K562 (cell line): ENCODE data around the gene RTP3. TPM values are rescaled to one million over a fixed set of nuclear protein-coding genes. Genes with fewer than 3 reads are reported as not detected.

Experiments used
- ATAC-seq: fragments of 200-7000 bp; cut with Tn5 transposase; 3 replicates; pipeline ENCODE4 v1.9.1; 2020; ENCODE audit warnings: moderate library complexity
- BruUV-seq: library from RNA; stranded (reverse); fragments of 400-500 nt; replicated peaks from 2 replicates; lab custom pipeline; 2021; lab: Mats Ljungman, UMichigan
- CTCF ChIA-PET: fragments of 300-600 bp; formaldehyde crosslinking; extraction: SDS; loops from one replicate; lab custom pipeline; 2021; ENCODE audit warnings: low intra/inter-chr PET ratio; lab: Yijun Ruan, JAX
- POLR2A ChIA-PET: fragments of 300-600, 350-650 bp; sonication (Branson Sonifier 250); formaldehyde crosslinking; extraction: SDS; loops from one replicate; lab custom pipeline; 2021; ENCODE audit warnings: antibody characterized with exemption, inconsistent platforms; lab: Yijun Ruan, JAX
- DNase-seq, 4 experiments: peaks; one replicate each; pipeline versions ENCODE4 v3.0.0 to v3.0.0-alpha.2; 2011 to 2018; ENCODE audit warnings: low spot score in 3 of 4, mixed read lengths in 3 of 4; ENCODE audit errors: extremely low read depth in 1 of 4
- FAIRE-seq: peaks from 2 replicates; lab custom pipeline; 2011; peaks lifted over from hg19 to GRCh38; lab: Jason Lieb, UNC
- H2AFZ ChIP-seq: 2 replicates; pipeline ENCODE4 v1.6.0; 2011; ENCODE audit warnings: low read depth, low read length, control low read depth, inconsistent platforms
- H3K27ac ChIP-seq: fragments of 200-600 bp; 3 replicates; pipeline ENCODE4 v1.8.0; 2011; ENCODE audit warnings: low read depth, mild to moderate bottlenecking, control low read depth, inconsistent platforms, low read length, moderate library complexity, mixed read lengths; ENCODE audit errors: extremely low read depth
- H3K27me3 ChIP-seq, 2 experiments: fragments of 300-600 bp in 1 of 2; 2 replicates in 1 of 2; 3 replicates in 1 of 2; pipeline versions ENCODE4 v1.6.0 to v1.8.0; 2011; ENCODE audit warnings: inconsistent platforms in 2 of 2, low read length in 2 of 2, mild to moderate bottlenecking in 1 of 2, mixed read lengths in 1 of 2, moderate library complexity in 1 of 2; ENCODE audit not compliant: control insufficient read depth in 2 of 2, insufficient read depth in 2 of 2
- H3K36me3 ChIP-seq: fragments of 300-600 bp; 3 replicates; pipeline ENCODE4 v1.8.0; 2011; ENCODE audit warnings: mild to moderate bottlenecking, low read length, inconsistent platforms; ENCODE audit not compliant: control insufficient read depth, insufficient read depth
- H3K4me1 ChIP-seq, 2 experiments: fragments of 200-600 bp in 1 of 2; replicated peaks in 1 of 2; 2 replicates in 1 of 2; 3 replicates in 1 of 2; pipeline versions ENCODE4 v1.5.1 to v1.8.0; 2011; ENCODE audit warnings: inconsistent platforms in 2 of 2, low read length in 2 of 2, mild to moderate bottlenecking in 1 of 2, mixed read lengths in 1 of 2, moderate library complexity in 1 of 2; ENCODE audit not compliant: control insufficient read depth in 2 of 2, insufficient read depth in 2 of 2
- H3K4me2 ChIP-seq: 2 replicates; pipeline ENCODE4 v1.6.1; 2011; ENCODE audit warnings: low read length, control low read depth, inconsistent platforms, mixed read lengths; ENCODE audit not compliant: insufficient read depth
- H3K4me3 ChIP-seq: fragments of 200-600 bp; sonication (generic), shearing (Covaris generic); 2 replicates; pipeline ENCODE4 v1.5.1; 2016; ENCODE audit warnings: control low read depth, inconsistent platforms
- H3K79me2 ChIP-seq: fragments of 200-600 bp; 3 replicates; pipeline ENCODE4 v1.8.0; 2011; ENCODE audit warnings: low read length, inconsistent platforms; ENCODE audit not compliant: control insufficient read depth, insufficient read depth
- H3K9ac ChIP-seq, 2 experiments: 2 replicates each; pipeline versions ENCODE4 v1.6.0 to v1.6.1; 2011; ENCODE audit warnings: low read depth in 2 of 2, low read length in 2 of 2, control low read depth in 1 of 2, inconsistent platforms in 1 of 2, mild to moderate bottlenecking in 1 of 2, mixed read lengths in 1 of 2; ENCODE audit not compliant: insufficient read depth in 1 of 2
- H3K9me1 ChIP-seq: one replicate; pipeline ENCODE4 v1.6.0; 2011; ENCODE audit warnings: inconsistent platforms, mild to moderate bottlenecking, low read length, moderate library complexity; ENCODE audit not compliant: control insufficient read depth, insufficient read depth
- H3K9me3 ChIP-seq: replicated peaks from 2 replicates; pipeline ENCODE4 v1.5.1; 2011; ENCODE audit warnings: low read depth, low read length, inconsistent platforms; ENCODE audit not compliant: control insufficient read depth, insufficient read depth
- H4K20me1 ChIP-seq: replicated peaks from 2 replicates; pipeline ENCODE4 v1.6.1; 2011; ENCODE audit warnings: low read length, inconsistent platforms, mixed read lengths; ENCODE audit not compliant: control insufficient read depth, insufficient read depth
- ARID2 ChIP-seq: fragments of 450-650 bp; IDR thresholded peaks from 2 replicates; pipeline ENCODE4 v1.6.1; 2017; ENCODE audit warnings: antibody characterized with exemption, mild to moderate bottlenecking
- ASH1L ChIP-seq: fragments of 450-650 bp; IDR thresholded peaks from 2 replicates; pipeline ENCODE4 v1.6.1; 2018; ENCODE audit warnings: borderline replicate concordance, mild to moderate bottlenecking, low read depth; ENCODE audit not compliant: partially characterized antibody
- E2F1 ChIP-seq: sonication (generic); formaldehyde crosslinking; IDR thresholded peaks from 2 replicates; pipeline ENCODE4 v1.8.1; 2023; ENCODE audit warnings: mild to moderate bottlenecking, missing genetic modification reagents, moderate library complexity
- ELF4 ChIP-seq: fragments of 450-650 bp; formaldehyde crosslinking; IDR thresholded peaks from 2 replicates; pipeline ENCODE4 v1.4.0; 2022; ENCODE audit warnings: missing genetic modification characterization
- EP300 ChIP-seq: IDR thresholded peaks from 2 replicates; pipeline ENCODE4 v1.6.1; 2012; ENCODE audit warnings: low read length, improper control_type of control experiment
- KLF10 ChIP-seq: fragments of 250-450 bp; sonication (Bioruptor Pico); IDR thresholded peaks from 2 replicates; pipeline ENCODE4 v1.6.1; 2021; ENCODE audit warnings: matching md5 sums
- LEF1 ChIP-seq: fragments of 450-650 bp; IDR thresholded peaks from 2 replicates; pipeline ENCODE4 v1.6.1; 2016; ENCODE audit warnings: mild to moderate bottlenecking
- PPARD ChIP-seq: fragments of 250-450 bp; sonication (Bioruptor Pico); IDR thresholded peaks from 2 replicates; pipeline ENCODE4 v1.8.0; 2022; ENCODE audit warnings: inconsistent platforms, mild to moderate bottlenecking, moderate library complexity
- ZBTB8A ChIP-seq: fragments of 450-650 bp; IDR thresholded peaks from 2 replicates; pipeline ENCODE4 v1.6.1; 2018; ENCODE audit warnings: mild to moderate bottlenecking, moderate library complexity; ENCODE audit not compliant: partially characterized antibody
- WGBS: fragments of 100-300 bp; shearing (Covaris generic); methylation state at CpG from one replicate; pipeline ENCODE4 v1.1.6; 2016; ENCODE audit warnings: low coverage, mixed read lengths; ENCODE audit not compliant: insufficient coverage; ENCODE audit errors: missing lambda C conversion rate; 5-methylcytosine and 5-hydroxymethylcytosine counted together
- in situ Hi-C: fragments of 300-500 bp; cut with MboI; formaldehyde crosslinking; loops from 4 replicates; pipeline ENCODE4 v1.15.0; 2018; ENCODE audit warnings: inconsistent platforms, mixed read lengths
- intact Hi-C: fragments of 100-400 bp; cut with micrococcal nuclease; formaldehyde crosslinking; loops from 2 replicates; pipeline ENCODE4 v1.14.2; 2022
- polyA plus RNA-seq, 8 experiments: library from polyadenylated mRNA; depleted of rRNA in 4 of 8; stranded (reverse) in 5 of 8; unstranded in 3 of 8; fragments of >200 nt; fragmentation: Nextera tagmentation in 2 of 8; fragmentation: Illumina TruSeq in 1 of 8; extraction: Ambion mirVana in 2 of 8; extraction: Trizol in 1 of 8; gene quantifications; 2 replicates each; pipeline versions ENCODE4 v1.2.1 to v1.2.3, GENCODE V29; 2011 to 2014; ENCODE audit warnings: inconsistent platforms in 1 of 8, missing spikeins in 1 of 8
- total RNA-seq, 7 experiments: library from RNA; depleted of rRNA in 6 of 7; stranded (reverse); fragments of >200 nt in 6 of 7; fragmentation: Illumina TruSeq in 2 of 7; extraction: Trizol in 2 of 7; gene quantifications; 2 replicates each; pipeline versions ENCODE4 v1.2.1 to v1.2.3, GENCODE V29; 2011 to 2021; ENCODE audit warnings: low replicate concordance in 1 of 7

RTP3 gene
- total and polyA plus RNA-seq, 9 of the 15 experiments (the other 6 are each of a cell fraction or from before 2014, with no cell fraction given) = not detected

- Histone ChIP-seq H3K4me2 (no peak overlapping the region), H3K36me3 (no peaks in the 10 kb centered on the region), H2AFZ (no peak overlapping the region), H3K4me3 (no peak overlapping the region), H3K27ac (no peak overlapping the region), H3K9ac (no peak overlapping the region), H3K9me3 (no peaks in the 10 kb centered on the region), H3K27me3 (peaks cover 24 to 38% of the 10 kb centered on the region in 2 experiments), H4K20me1 (no peaks in the 10 kb centered on the region), H3K79me2 (no peaks in the 10 kb centered on the region), H3K9me1 (no peaks in the 10 kb centered on the region), H3K4me1 (peaks cover 0 to under 1% of the 10 kb centered on the region in 2 experiments; a peak in 1 of 5 replicates)
- ChIA-PET CTCF (no interaction called here), POLR2A (interaction anchor here (0.7 kb wide), 1 partner anchor 9 kb away, joined by 3 read pairs; no protein-coding TSS in a partner anchor)
- ATAC-seq (no peak), DNase-seq (no peak), FAIRE-seq (no peak)
- intact Hi-C loops = no loop called here
- 0% methylated on average over 5 of the region's 5 CpGs for WGBS
- in situ Hi-C loops = loop anchor here (5.0 kb wide), 1 partner anchor 158 kb away; no protein-coding TSS in a partner anchor
- BruUV-seq = no TSS peak
- TF ChIP-seq PPARD (CRISPR knock-in tag) = no peak
- no peak for TF ChIP-seq ASH1L
- TF ChIP-seq LEF1 = no peak
- TF ChIP-seq E2F1 = no peak
- no peak for TF ChIP-seq ZBTB8A
- no peak for TF ChIP-seq KLF10
- no peak for TF ChIP-seq ELF4 (CRISPR knock-in tag)
- TF ChIP-seq EP300 = no peak
- no peak for TF ChIP-seq ARID2
Measured at GRCh38 chr3:46479696-46480095, 18.1 kb upstream of the RTP3 start.
